Astrocyte (in vitro differentiated cells and primary cell): ENCODE results near the gene BMPER. TPM values are rescaled to one million over a fixed set of nuclear protein-coding genes. Genes with fewer than 3 reads are reported as not detected.
A peak's percentile ranks its signal among the peaks of the same experiment; 100 is the strongest.

ENCODE experiments used
- DNase-seq: peaks from one replicate; pipeline ENCODE4 v3.0.0-alpha.2; 2010; ENCODE audit warnings: low read depth
- FAIRE-seq: peaks from 2 replicates; lab custom pipeline; 2011; peaks lifted over from hg19 to GRCh38; lab: Jason Lieb, UNC
- H2AFZ ChIP-seq: 2 replicates; pipeline ENCODE4 v1.6.0; 2012; ENCODE audit warnings: low read depth, low read length, inconsistent platforms
- H3K27ac ChIP-seq: 2 replicates; pipeline ENCODE4 v1.5.1; 2011; ENCODE audit warnings: low read depth, low read length, inconsistent platforms
- H3K27me3 ChIP-seq: 2 replicates; pipeline ENCODE4 v1.6.0; 2011; ENCODE audit warnings: low read length, inconsistent platforms; ENCODE audit not compliant: insufficient read depth
- H3K36me3 ChIP-seq: 2 replicates; pipeline ENCODE4 v1.5.1; 2011; ENCODE audit warnings: low read length, inconsistent platforms; ENCODE audit not compliant: insufficient read depth
- H3K4me1 ChIP-seq: 2 replicates; pipeline ENCODE4 v1.5.1; 2011; ENCODE audit warnings: low read length, inconsistent platforms; ENCODE audit not compliant: insufficient read depth
- H3K4me2 ChIP-seq: 2 replicates; pipeline ENCODE4 v1.6.0; 2012; ENCODE audit warnings: low read length, inconsistent platforms
- H3K4me3 ChIP-seq: 2 replicates; pipeline ENCODE4 v1.5.1; 2011; ENCODE audit warnings: low read depth, mild to moderate bottlenecking, low read length, inconsistent platforms; ENCODE audit not compliant: insufficient read depth
- H3K79me2 ChIP-seq: 2 replicates; pipeline ENCODE4 v1.6.0; 2012; ENCODE audit warnings: mild to moderate bottlenecking, low read length, inconsistent platforms; ENCODE audit not compliant: insufficient read depth
- H3K9ac ChIP-seq: 2 replicates; pipeline ENCODE4 v1.6.0; 2012; ENCODE audit warnings: mild to moderate bottlenecking, low read length, inconsistent platforms
- H3K9me3 ChIP-seq: 2 replicates; pipeline ENCODE4 v1.5.1; 2012; ENCODE audit warnings: low read depth, mild to moderate bottlenecking, low read length, inconsistent platforms; ENCODE audit not compliant: insufficient read depth
- H4K20me1 ChIP-seq: 2 replicates; pipeline ENCODE4 v1.6.0; 2012; ENCODE audit warnings: low read length, inconsistent platforms; ENCODE audit not compliant: insufficient read depth
- H3K27ac Mint-ChIP-seq: one replicate; pipeline ENCODE4 v1.8.0; 2021; ENCODE audit warnings: mild to moderate bottlenecking, mixed read lengths; ENCODE audit not compliant: unreplicated experiment
- H3K27me3 Mint-ChIP-seq: one replicate; pipeline ENCODE4 v1.8.0; 2021; ENCODE audit warnings: low read depth, mixed read lengths; ENCODE audit not compliant: unreplicated experiment
- H3K36me3 Mint-ChIP-seq: one replicate; pipeline ENCODE4 v1.8.0; 2021; ENCODE audit warnings: low read depth, mixed read lengths; ENCODE audit not compliant: unreplicated experiment
- H3K4me1 Mint-ChIP-seq: one replicate; pipeline ENCODE4 v1.8.0; 2021; ENCODE audit warnings: low read depth, mixed read lengths; ENCODE audit not compliant: unreplicated experiment
- H3K4me3 Mint-ChIP-seq: one replicate; pipeline ENCODE4 v1.8.0; 2021; ENCODE audit warnings: mild to moderate bottlenecking, moderate library complexity, mixed read lengths; ENCODE audit not compliant: unreplicated experiment
- H3K9me3 Mint-ChIP-seq: one replicate; pipeline ENCODE4 v1.8.0; 2021; ENCODE audit warnings: mild to moderate bottlenecking, mixed read lengths; ENCODE audit not compliant: unreplicated experiment
- CTCF ChIP-seq: IDR thresholded peaks from 2 replicates; pipeline ENCODE4 v1.5.1; 2011; ENCODE audit warnings: low read depth, mild to moderate bottlenecking, inconsistent platforms, low read length, moderate library complexity; ENCODE audit not compliant: insufficient read depth
- EZH2 ChIP-seq: IDR thresholded peaks from 2 replicates; pipeline ENCODE4 v1.6.1; 2012; ENCODE audit warnings: mild to moderate bottlenecking, low read length, inconsistent platforms; ENCODE audit not compliant: insufficient read depth
- total RNA-seq: library from RNA; stranded (reverse); gene quantifications from 2 replicates; pipeline ENCODE4 v1.2.1, GENCODE V29; 2021

The BMPER gene
- total RNA-seq, 1 donor from 2014 or later = 4.4 TPM

- Histone ChIP-seq H3K79me2 (no peaks in the 10 kb centered on the region), H3K36me3 (no peaks in the 10 kb centered on the region), H3K4me3 (no peak overlapping the region), H3K27ac (no peak overlapping the region), H3K9ac (no peak overlapping the region), H3K27me3 (no peaks in the 10 kb centered on the region), H4K20me1 (no peaks in the 10 kb centered on the region), H3K4me2 (no peak overlapping the region), H3K9me3 (no peaks in the 10 kb centered on the region), H2AFZ (no peak overlapping the region), H3K4me1 (peaks cover 7% of the 10 kb centered on the region)
- no peaks in the 10 kb centered on the region for H3K4me1 Mint-ChIP-seq
- no peak for FAIRE-seq
- H3K9me3 Mint-ChIP-seq = no peaks in the 10 kb centered on the region
- H3K4me3 Mint-ChIP-seq = no peak overlapping the region
- peaks cover 2% of the 10 kb centered on the region for H3K27me3 Mint-ChIP-seq
- TF ChIP-seq CTCF (no peak), EZH2 (no peak)
- no peak for DNase-seq
- no peak overlapping the region for H3K27ac Mint-ChIP-seq
- H3K36me3 Mint-ChIP-seq = no peaks in the 10 kb centered on the region
Observed at GRCh38 chr7:33893377-33893776, 12.0 kb upstream of the BMPER start.

- no peak overlapping the region for H3K9ac ChIP-seq
- H3K79me2 ChIP-seq = no peaks in the 10 kb centered on the region
- peak overlapping the region; percentile 24 for H2AFZ ChIP-seq
- Mint-ChIP-seq H3K36me3 (no peaks in the 10 kb centered on the region), H3K9me3 (no peaks in the 10 kb centered on the region), H3K4me3 (no peak overlapping the region), H3K27ac (no peak overlapping the region), H3K27me3 (peaks cover 2% of the 10 kb centered on the region), H3K4me1 (no peaks in the 10 kb centered on the region)
- H3K27ac ChIP-seq = no peak overlapping the region
- peak overlapping the region; percentile 25 for H3K4me2 ChIP-seq
- TF ChIP-seq CTCF = peak; percentile 71
- TF ChIP-seq EZH2 = no peak
- no peaks in the 10 kb centered on the region for H3K9me3 ChIP-seq
- no peak for FAIRE-seq
- no peaks in the 10 kb centered on the region for H4K20me1 ChIP-seq
- no peaks in the 10 kb centered on the region for H3K36me3 ChIP-seq
- H3K4me3 ChIP-seq = no peak overlapping the region
- peak; percentile 52 for DNase-seq
- H3K4me1 ChIP-seq = peaks cover 7% of the 10 kb centered on the region
- H3K27me3 ChIP-seq = no peaks in the 10 kb centered on the region
Observed at GRCh38 chr7:33895025-33895804, 10.1 kb upstream of the BMPER start.

- no peak overlapping the region for H2AFZ ChIP-seq
- H4K20me1 ChIP-seq = no peaks in the 10 kb centered on the region
- no peak overlapping the region for H3K27ac ChIP-seq
- H3K4me3 ChIP-seq = no peak overlapping the region
- no peaks in the 10 kb centered on the region for H3K9me3 ChIP-seq
- Mint-ChIP-seq H3K9me3 (no peaks in the 10 kb centered on the region), H3K4me3 (no peak overlapping the region), H3K27ac (no peak overlapping the region), H3K4me1 (no peaks in the 10 kb centered on the region), H3K36me3 (no peaks in the 10 kb centered on the region), H3K27me3 (peaks cover 12% of the 10 kb centered on the region)
- DNase-seq (no peak), FAIRE-seq (no peak)
- H3K4me1 ChIP-seq = peaks cover 7% of the 10 kb centered on the region
- H3K4me2 ChIP-seq = no peak overlapping the region
- H3K27me3 ChIP-seq = no peaks in the 10 kb centered on the region
- no peaks in the 10 kb centered on the region for H3K36me3 ChIP-seq
- no peaks in the 10 kb centered on the region for H3K79me2 ChIP-seq
- TF ChIP-seq CTCF (no peak), EZH2 (no peak)
- no peak overlapping the region for H3K9ac ChIP-seq
Observed at GRCh38 chr7:33900501-33900900, 4.8 kb upstream of the BMPER start.
